GM12878 (cell line): ENCODE results near the gene RMC1. TPM values are rescaled to one million over a fixed set of nuclear protein-coding genes. Genes with fewer than 3 reads are reported as not detected.

Experiments used
- ATAC-seq: fragments of 200-7000 bp; cut with Tn5 transposase; 3 replicates; pipeline ENCODE4 v1.9.1; 2020; ENCODE audit warnings: mild to moderate bottlenecking, moderate library complexity
- BruUV-seq: library from RNA; stranded (reverse); fragments of 400-500 nt; replicated peaks from 2 replicates; lab custom pipeline; 2021; lab: Mats Ljungman, UMichigan
- CTCF ChIA-PET: fragments of 300-600 bp; sonication (Branson Sonifier 250); formaldehyde crosslinking; extraction: SDS; loops from one replicate; lab custom pipeline; 2021; ENCODE audit warnings: inconsistent platforms; lab: Yijun Ruan, JAX
- POLR2A ChIA-PET: fragments of 350-600 bp; formaldehyde crosslinking; extraction: SDS; loops from one replicate; lab custom pipeline; 2021; ENCODE audit warnings: inconsistent platforms; lab: Charles Lee
- RAD21 ChIA-PET: fragments of 300-600 bp; sonication (Branson Sonifier 250); formaldehyde crosslinking; loops from one replicate; lab custom pipeline; 2023; ENCODE audit warnings: antibody characterized with exemption; ENCODE audit not compliant: unreplicated experiment; lab: Charles Lee
- SMC1A ChIA-PET: fragments of 300-600 bp; sonication (Branson Sonifier 250); formaldehyde crosslinking; loops from one replicate; lab custom pipeline; 2023; ENCODE audit not compliant: unreplicated experiment, uncharacterized antibody; lab: Charles Lee
- DNase-seq: peaks from one replicate; pipeline ENCODE4 v3.0.0-alpha.2; 2011; ENCODE audit warnings: low read depth, low spot score
- FAIRE-seq: peaks from 3 replicates; lab custom pipeline; 2011; peaks lifted over from hg19 to GRCh38; lab: Jason Lieb, UNC
- H2AFZ ChIP-seq: 2 replicates; pipeline ENCODE4 v1.6.0; 2011; ENCODE audit warnings: low read depth, low read length, control low read depth; ENCODE audit not compliant: control insufficient read depth
- H3K27ac ChIP-seq: 2 replicates; pipeline ENCODE4 v1.5.1; 2011; ENCODE audit warnings: control low read depth; ENCODE audit not compliant: control insufficient read depth, insufficient read depth
- H3K27me3 ChIP-seq, 2 experiments: replicated peaks in 1 of 2; 2 replicates each; pipeline versions ENCODE4 v1.6.0 to v1.6.1; 2011; ENCODE audit warnings: low read length in 1 of 2; ENCODE audit not compliant: control insufficient read depth in 2 of 2, insufficient read depth in 2 of 2
- H3K36me3 ChIP-seq, 2 experiments: 2 replicates each; pipeline ENCODE4 v1.5.1; 2011; ENCODE audit warnings: low read length in 1 of 2; ENCODE audit not compliant: control insufficient read depth in 2 of 2, insufficient read depth in 2 of 2
- H3K4me1 ChIP-seq: 2 replicates; pipeline ENCODE4 v1.6.1; 2011; ENCODE audit warnings: mild to moderate bottlenecking, low read length, moderate library complexity, mixed read lengths; ENCODE audit not compliant: control insufficient read depth, insufficient read depth
- H3K4me2 ChIP-seq: 2 replicates; pipeline ENCODE4 v1.6.0; 2011; ENCODE audit warnings: control low read depth; ENCODE audit not compliant: control insufficient read depth, insufficient read depth
- H3K4me3 ChIP-seq: fragments of 200-600 bp; sonication (generic); 2 replicates; pipeline ENCODE4 v1.5.1; 2016
- H3K79me2 ChIP-seq: 2 replicates; pipeline ENCODE4 v1.6.0; 2011; ENCODE audit warnings: low read length; ENCODE audit not compliant: control insufficient read depth, insufficient read depth
- H3K9ac ChIP-seq: 2 replicates; pipeline ENCODE4 v1.8.0; 2011; ENCODE audit warnings: low read length, control low read depth, mixed read lengths; ENCODE audit not compliant: control insufficient read depth, insufficient read depth
- H3K9me3 ChIP-seq: replicated peaks from 3 replicates; pipeline ENCODE4 v1.5.1; 2011; ENCODE audit warnings: mild to moderate bottlenecking, low read length; ENCODE audit not compliant: control insufficient read depth, insufficient read depth
- H4K20me1 ChIP-seq: 2 replicates; pipeline ENCODE4 v1.6.0; 2011; ENCODE audit not compliant: control insufficient read depth, insufficient read depth
- CBX5 ChIP-seq: sonication (generic); IDR thresholded peaks from 2 replicates; pipeline ENCODE4 v1.6.1; 2016; ENCODE audit warnings: low read depth, moderate library complexity, mild to moderate bottlenecking, inconsistent platforms
- EED ChIP-seq: sonication (generic); IDR thresholded peaks from 2 replicates; pipeline ENCODE4 v1.6.1; 2016; ENCODE audit warnings: antibody characterized with exemption, low read depth
- JUND ChIP-seq: IDR thresholded peaks from 2 replicates; pipeline ENCODE4 v1.6.1; 2012; ENCODE audit warnings: low read depth, mild to moderate bottlenecking, low read length, improper control_type of control experiment, moderate library complexity
- MEF2A ChIP-seq: IDR thresholded peaks from 2 replicates; pipeline ENCODE4 v1.6.1; 2011; ENCODE audit warnings: low read depth, mild to moderate bottlenecking, low read length, moderate library complexity; ENCODE audit not compliant: insufficient read depth
- NR2C2 ChIP-seq: IDR thresholded peaks from 2 replicates; pipeline ENCODE4 v1.6.1; 2011; ENCODE audit warnings: borderline replicate concordance, low read depth; ENCODE audit not compliant: control insufficient read depth, insufficient read length
- PRDM15 ChIP-seq: fragments of 450-650 bp; formaldehyde crosslinking; IDR thresholded peaks from 2 replicates; pipeline ENCODE4 v1.4.0; 2020; ENCODE audit warnings: mild to moderate bottlenecking, moderate library complexity
- RCOR1 ChIP-seq: conservative IDR thresholded peaks from 2 replicates; pipeline ENCODE4 v1.6.1; 2012; ENCODE audit warnings: low read depth, low read length, improper control_type of control experiment
- YY1 ChIP-seq: IDR thresholded peaks from 2 replicates; pipeline ENCODE4 v1.6.1; 2011; ENCODE audit warnings: low read depth, mild to moderate bottlenecking, low read length
- ZNF24 ChIP-seq: fragments of 450-650 bp; IDR thresholded peaks from 2 replicates; pipeline ENCODE4 v1.6.1; 2017; ENCODE audit warnings: antibody characterized with exemption, mild to moderate bottlenecking
- WGBS: methylation state at CpG from one replicate; pipeline ENCODE4 v1.1.6; 2016; ENCODE audit warnings: low lambda C conversion rate; ENCODE audit not compliant: insufficient replicate concordance, insufficient coverage; ENCODE audit errors: missing lambda C conversion rate; 5-methylcytosine and 5-hydroxymethylcytosine counted together
- in situ Hi-C: fragments of 300-500 bp; cut with MboI; formaldehyde crosslinking; loops from 9 replicates; pipeline ENCODE4 v1.14.3; 2018; ENCODE audit warnings: mixed read lengths
- intact Hi-C: fragments of 100-400 bp; cut with micrococcal nuclease; formaldehyde crosslinking; loops from one replicate; pipeline ENCODE4 v1.14.2; 2022; ENCODE audit not compliant: unreplicated experiment
- polyA plus RNA-seq, 11 experiments: library from polyadenylated mRNA; depleted of rRNA in 4 of 11; unstranded in 6 of 11; stranded (reverse) in 5 of 11; fragments of >200 nt; fragmentation: Nextera tagmentation in 4 of 11; fragmentation: Illumina TruSeq in 1 of 11; extraction: Ambion mirVana in 4 of 11; extraction: Trizol in 1 of 11; gene quantifications; 1 replicate in 1 of 11; 2 replicates in 10 of 11; pipeline versions ENCODE4 v1.2.1 to v1.2.3, GENCODE V29; 2011 to 2016; ENCODE audit warnings: inconsistent platforms in 2 of 11, missing spikeins in 2 of 11, low read depth in 1 of 11
- total RNA-seq, 4 experiments: library from RNA; depleted of rRNA in 3 of 4; stranded (reverse); fragments of >200 nt in 3 of 4; fragmentation: Illumina TruSeq in 1 of 4; extraction: Trizol in 1 of 4; gene quantifications; 2 replicates each; pipeline versions ENCODE4 v1.2.1 to v1.2.3, GENCODE V29; 2013 to 2021
- TF ChIP-seq, protein P1 (sequence below): fragments of 450-650 bp; formaldehyde crosslinking; IDR thresholded peaks from 2 replicates; pipeline ENCODE4 v1.4.0; 2022; ENCODE audit warnings: mild to moderate bottlenecking, moderate library complexity
- TF ChIP-seq, protein P2 (sequence below): IDR thresholded peaks from 2 replicates; pipeline ENCODE4 v1.6.1; 2011; ENCODE audit warnings: borderline replicate concordance, low read depth, mild to moderate bottlenecking, moderate library complexity, low read length; ENCODE audit not compliant: insufficient read depth, poor library complexity, severe bottlenecking
- TF ChIP-seq, protein P3 (sequence below): fragments of 450-650 bp; IDR thresholded peaks from 2 replicates; pipeline ENCODE4 v1.6.1; 2018; ENCODE audit warnings: borderline replicate concordance, mild to moderate bottlenecking; ENCODE audit not compliant: partially characterized antibody

Gene RMC1
- total and polyA plus RNA-seq, 10 of the 15 experiments (the other 5 are each of a cell fraction or from before 2014, with no cell fraction given), result 8.4 to 57.6 (median 42.5) TPM

- Histone ChIP-seq H3K27ac (no peak overlapping the region), H3K4me2 (no peak overlapping the region), H4K20me1 (no peaks in the 10 kb centered on the region), H3K9ac (no peak overlapping the region), H2AFZ (no peak overlapping the region), H3K36me3 (peaks cover 3 to 31% of the 10 kb centered on the region in 2 experiments), H3K9me3 (no peaks in the 10 kb centered on the region), H3K27me3 (no peaks in the 10 kb centered on the region), H3K79me2 (no peaks in the 10 kb centered on the region), H3K4me1 (no peaks in the 10 kb centered on the region), H3K4me3 (no peak overlapping the region)
- in situ Hi-C loops (no loop called here), intact Hi-C loops (no loop called here)
- CTCF ChIA-PET, result interaction anchor here (1.2 to 1.5 kb wide), 2 partner anchors 16 to 68 kb away, joined by 3 to 5 read pairs; no protein-coding TSS in a partner anchor
- no peak for DNase-seq
- no peak for FAIRE-seq
- TF ChIP-seq EED, result no peak
- TF ChIP-seq PRDM15 (CRISPR knock-in tag), result no peak
- no peak for TF ChIP-seq MEF2A
- TF ChIP-seq, protein P1, sequence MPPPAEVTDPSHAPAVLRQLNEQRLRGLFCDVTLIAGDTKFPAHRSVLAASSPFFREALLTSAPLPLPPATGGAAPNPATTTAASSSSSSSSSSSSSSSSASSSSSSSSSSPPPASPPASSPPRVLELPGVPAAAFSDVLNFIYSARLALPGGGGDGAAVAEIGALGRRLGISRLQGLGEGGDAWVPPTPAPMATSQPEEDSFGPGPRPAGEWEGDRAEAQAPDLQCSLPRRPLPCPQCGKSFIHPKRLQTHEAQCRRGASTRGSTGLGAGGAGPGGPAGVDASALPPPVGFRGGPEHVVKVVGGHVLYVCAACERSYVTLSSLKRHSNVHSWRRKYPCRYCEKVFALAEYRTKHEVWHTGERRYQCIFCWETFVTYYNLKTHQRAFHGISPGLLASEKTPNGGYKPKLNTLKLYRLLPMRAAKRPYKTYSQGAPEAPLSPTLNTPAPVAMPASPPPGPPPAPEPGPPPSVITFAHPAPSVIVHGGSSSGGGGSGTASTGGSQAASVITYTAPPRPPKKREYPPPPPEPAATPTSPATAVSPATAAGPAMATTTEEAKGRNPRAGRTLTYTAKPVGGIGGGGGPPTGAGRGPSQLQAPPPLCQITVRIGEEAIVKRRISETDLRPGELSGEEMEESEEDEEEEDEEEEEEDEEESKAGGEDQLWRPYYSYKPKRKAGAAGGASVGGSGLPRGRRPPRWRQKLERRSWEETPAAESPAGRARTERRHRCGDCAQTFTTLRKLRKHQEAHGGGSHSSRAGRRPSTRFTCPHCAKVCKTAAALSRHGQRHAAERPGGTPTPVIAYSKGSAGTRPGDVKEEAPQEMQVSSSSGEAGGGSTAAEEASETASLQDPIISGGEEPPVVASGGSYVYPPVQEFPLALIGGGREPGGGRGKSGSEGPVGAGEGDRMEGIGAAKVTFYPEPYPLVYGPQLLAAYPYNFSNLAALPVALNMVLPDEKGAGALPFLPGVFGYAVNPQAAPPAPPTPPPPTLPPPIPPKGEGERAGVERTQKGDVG (CRISPR knock-in tag), result no peak
- no peak for TF ChIP-seq YY1
- TF ChIP-seq, protein P2, sequence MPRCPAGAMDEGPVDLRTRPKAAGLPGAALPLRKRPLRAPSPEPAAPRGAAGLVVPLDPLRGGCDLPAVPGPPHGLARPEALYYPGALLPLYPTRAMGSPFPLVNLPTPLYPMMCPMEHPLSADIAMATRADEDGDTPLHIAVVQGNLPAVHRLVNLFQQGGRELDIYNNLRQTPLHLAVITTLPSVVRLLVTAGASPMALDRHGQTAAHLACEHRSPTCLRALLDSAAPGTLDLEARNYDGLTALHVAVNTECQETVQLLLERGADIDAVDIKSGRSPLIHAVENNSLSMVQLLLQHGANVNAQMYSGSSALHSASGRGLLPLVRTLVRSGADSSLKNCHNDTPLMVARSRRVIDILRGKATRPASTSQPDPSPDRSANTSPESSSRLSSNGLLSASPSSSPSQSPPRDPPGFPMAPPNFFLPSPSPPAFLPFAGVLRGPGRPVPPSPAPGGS, result no peak
- TF ChIP-seq NR2C2, result no peak
- TF ChIP-seq, protein P3, sequence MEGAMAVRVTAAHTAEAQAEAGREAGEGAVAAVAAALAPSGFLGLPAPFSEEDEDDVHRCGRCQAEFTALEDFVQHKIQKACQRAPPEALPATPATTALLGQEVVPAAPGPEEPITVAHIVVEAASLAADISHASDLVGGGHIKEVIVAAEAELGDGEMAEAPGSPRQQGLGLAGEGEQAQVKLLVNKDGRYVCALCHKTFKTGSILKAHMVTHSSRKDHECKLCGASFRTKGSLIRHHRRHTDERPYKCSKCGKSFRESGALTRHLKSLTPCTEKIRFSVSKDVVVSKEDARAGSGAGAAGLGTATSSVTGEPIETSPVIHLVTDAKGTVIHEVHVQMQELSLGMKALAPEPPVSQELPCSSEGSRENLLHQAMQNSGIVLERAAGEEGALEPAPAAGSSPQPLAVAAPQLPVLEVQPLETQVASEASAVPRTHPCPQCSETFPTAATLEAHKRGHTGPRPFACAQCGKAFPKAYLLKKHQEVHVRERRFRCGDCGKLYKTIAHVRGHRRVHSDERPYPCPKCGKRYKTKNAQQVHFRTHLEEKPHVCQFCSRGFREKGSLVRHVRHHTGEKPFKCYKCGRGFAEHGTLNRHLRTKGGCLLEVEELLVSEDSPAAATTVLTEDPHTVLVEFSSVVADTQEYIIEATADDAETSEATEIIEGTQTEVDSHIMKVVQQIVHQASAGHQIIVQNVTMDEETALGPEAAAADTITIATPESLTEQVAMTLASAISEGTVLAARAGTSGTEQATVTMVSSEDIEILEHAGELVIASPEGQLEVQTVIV, result no peak
- no peak for TF ChIP-seq CBX5
- no peak for TF ChIP-seq RCOR1
- TF ChIP-seq JUND, result no peak
- no peak for TF ChIP-seq ZNF24
- SMC1A ChIA-PET, result interaction anchor here (1.4 kb wide), 1 partner anchor 19 kb away, joined by 4 read pairs; no protein-coding TSS in a partner anchor
- RAD21 ChIA-PET, result no interaction called here
- no TSS peak for BruUV-seq
- ATAC-seq, result no peak
- POLR2A ChIA-PET, result no interaction called here
- WGBS, result 65% methylated on average over 3 of the region's 3 CpGs
Observed at GRCh38 chr18:23565916-23566547, 62.7 kb downstream of the RMC1 start.
